ENCODE results near the gene ROGDI. TPM values are rescaled to one million over a fixed set of nuclear protein-coding genes. Genes with fewer than 3 reads are reported as not detected.

The ROGDI gene
- total RNA-seq, 4 donors from 2014 or later, result 5.5 to 9.3 (median 8.0) TPM

GRCh38 chr16:4783951-4784336, 18.5 kb downstream of the ROGDI start:
- TF ChIP-seq CTCF (IDR thresholded peaks at IDR 0.05), result no peak
- ATAC-seq (ENCODE audit: low FRiP score), result no peak
- no peak for DNase-seq (ENCODE audit: low spot score)

- DNase-seq (ENCODE audit: low spot score), result no peak
- no peak for ATAC-seq (ENCODE audit: low FRiP score)
- TF ChIP-seq CTCF (IDR thresholded peaks at IDR 0.05), result no peak
These were observed 19.0 kb downstream of the ROGDI start for GRCh38 chr16:4783251-4783950.

GRCh38 chr16:4780235-4780634, 22.2 kb downstream of the ROGDI start:
- no peak for ATAC-seq (ENCODE audit: low FRiP score)
- DNase-seq (ENCODE audit: low spot score), result no peak
- TF ChIP-seq CTCF (IDR thresholded peaks at IDR 0.05), result no peak

GRCh38 chr16:4778050-4778392, 24.4 kb downstream of the ROGDI start:
- DNase-seq (ENCODE audit: low spot score) (no peak), ATAC-seq (ENCODE audit: low FRiP score) (no peak)
- TF ChIP-seq CTCF (IDR thresholded peaks at IDR 0.05), result no peak

- DNase-seq (ENCODE audit: low spot score) (no peak), ATAC-seq (ENCODE audit: low FRiP score) (no peak)
These were observed 24.9 kb downstream of the ROGDI start for GRCh38 chr16:4777339-4778049.

GRCh38 chr16:4776141-4776705, 26.2 kb downstream of the ROGDI start:
- TF ChIP-seq CTCF (IDR thresholded peaks at IDR 0.05), result no peak
- DNase-seq (ENCODE audit: low spot score), result no peak
- ATAC-seq (ENCODE audit: low FRiP score), result no peak

More at GRCh38 chr16:4777339-4778049, 24.9 kb downstream of the ROGDI start:
- no peak for TF ChIP-seq CTCF (IDR thresholded peaks at IDR 0.05)
